Uterus (tissue), 2 donors: ENCODE data around the gene ZBTB34.

ENCODE experiments used
- POLR2A ChIP-seq, 2 donors: fragments of 450-650 bp; IDR thresholded peaks; one replicate each; pipeline ENCODE4 v1.6.1; 2016; ENCODE audit warnings: antibody characterized with exemption in 2 of 2, mild to moderate bottlenecking in 1 of 2, moderate library complexity in 1 of 2
- TF ChIP-seq, protein P1 (sequence below), 4 experiments: fragments of 200-600 bp in 2 of 4; fragments of 450-650 bp in 2 of 4; sonication (generic) in 2 of 4; IDR thresholded peaks; one replicate each; pipeline ENCODE4 v1.5.1; 2016 to 2019; ENCODE audit warnings: antibody characterized with exemption in 4 of 4, mild to moderate bottlenecking in 2 of 4, moderate library complexity in 1 of 4

DNA sequence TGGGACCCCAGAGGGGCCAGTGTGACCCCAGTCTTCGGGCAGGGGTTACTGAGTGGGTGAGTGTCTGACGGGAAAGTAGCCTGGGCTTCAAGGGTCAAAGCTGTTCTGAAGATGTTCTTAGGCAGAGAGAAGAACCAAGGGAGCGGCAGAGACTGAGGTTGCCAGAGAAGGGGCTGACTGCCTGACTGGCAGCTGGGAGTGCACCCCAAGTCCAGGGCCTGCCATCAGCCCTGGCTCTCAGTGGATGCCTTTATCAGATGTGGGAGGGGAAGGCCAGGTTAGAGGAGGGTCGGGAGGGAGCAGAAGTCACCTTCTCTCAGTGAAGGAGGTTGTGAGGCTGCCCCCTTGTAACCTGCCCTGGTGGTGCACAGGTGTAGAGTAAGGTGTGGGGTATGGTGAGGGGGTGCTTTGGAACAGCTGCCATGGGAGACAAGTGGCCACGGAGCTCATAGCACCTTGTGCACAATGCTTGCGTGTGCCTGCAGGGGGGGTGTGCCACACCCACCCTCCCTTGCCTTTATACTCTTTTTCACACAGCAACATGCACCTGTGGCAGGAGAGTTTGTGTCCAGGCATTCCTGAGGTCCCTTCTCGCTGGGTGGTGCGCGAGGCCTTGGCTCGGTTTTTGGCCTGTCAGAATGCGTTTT, 73.0 kb downstream of the ZBTB34 start:
- no peak for TF ChIP-seq POLR2A (IDR thresholded peaks at IDR 0.05)
- TF ChIP-seq, protein P1, sequence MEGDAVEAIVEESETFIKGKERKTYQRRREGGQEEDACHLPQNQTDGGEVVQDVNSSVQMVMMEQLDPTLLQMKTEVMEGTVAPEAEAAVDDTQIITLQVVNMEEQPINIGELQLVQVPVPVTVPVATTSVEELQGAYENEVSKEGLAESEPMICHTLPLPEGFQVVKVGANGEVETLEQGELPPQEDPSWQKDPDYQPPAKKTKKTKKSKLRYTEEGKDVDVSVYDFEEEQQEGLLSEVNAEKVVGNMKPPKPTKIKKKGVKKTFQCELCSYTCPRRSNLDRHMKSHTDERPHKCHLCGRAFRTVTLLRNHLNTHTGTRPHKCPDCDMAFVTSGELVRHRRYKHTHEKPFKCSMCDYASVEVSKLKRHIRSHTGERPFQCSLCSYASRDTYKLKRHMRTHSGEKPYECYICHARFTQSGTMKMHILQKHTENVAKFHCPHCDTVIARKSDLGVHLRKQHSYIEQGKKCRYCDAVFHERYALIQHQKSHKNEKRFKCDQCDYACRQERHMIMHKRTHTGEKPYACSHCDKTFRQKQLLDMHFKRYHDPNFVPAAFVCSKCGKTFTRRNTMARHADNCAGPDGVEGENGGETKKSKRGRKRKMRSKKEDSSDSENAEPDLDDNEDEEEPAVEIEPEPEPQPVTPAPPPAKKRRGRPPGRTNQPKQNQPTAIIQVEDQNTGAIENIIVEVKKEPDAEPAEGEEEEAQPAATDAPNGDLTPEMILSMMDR (IDR thresholded peaks at IDR 0.05) = no peak
